Right lobe of liver (tissue), 6 donors: Measurements from ENCODE around the gene GIT2. TPM values are rescaled to one million over a fixed set of nuclear protein-coding genes. Genes with fewer than 3 reads are reported as not detected.
A peak's percentile ranks its signal among the peaks of the same experiment; 100 is the strongest.
"Not testable (repeated sequence)": the region's sequence is repeated elsewhere in the genome, so short reads cannot be mapped to it uniquely, and the experiment has no call there.

Experiments
- ATAC-seq, 4 donors: fragments of 200-7000 bp; cut with Tn5 transposase; one replicate each; pipeline ENCODE4 v1.9.1; 2020; ENCODE audit warnings: mild to moderate bottlenecking in 4 of 4, moderate library complexity in 4 of 4
- DNase-seq, 3 donors: peaks; one replicate each; pipeline ENCODE4 v3.0.0-alpha.2; 2020
- H3K27ac ChIP-seq, 3 donors: fragments of 200-600 bp; one replicate each; pipeline ENCODE4 v1.8.0; 2022
- H3K27me3 ChIP-seq, 2 donors: fragments of 200-600 bp; one replicate each; pipeline ENCODE4 v1.8.0; 2022
- H3K36me3 ChIP-seq, 4 donors: fragments of 200-600 bp; sonication (generic) in 1 of 4; one replicate each; pipeline versions ENCODE4 v1.5.1 to v1.8.0; 2017 to 2022; ENCODE audit warnings: control low read depth in 1 of 4
- H3K4me1 ChIP-seq, 4 donors: fragments of 200-600 bp; sonication (generic) in 1 of 4; one replicate each; pipeline versions ENCODE4 v1.5.1 to v1.8.0; 2017 to 2022; ENCODE audit warnings: control low read depth in 1 of 4
- H3K4me3 ChIP-seq, 3 donors: fragments of 200-600 bp; one replicate each; pipeline ENCODE4 v1.8.0; 2022
- H3K9me3 ChIP-seq, 4 donors: fragments of 200-600 bp; sonication (generic) in 1 of 4; one replicate each; pipeline versions ENCODE4 v1.5.1 to v1.8.0; 2017 to 2022; ENCODE audit warnings: control low read depth in 1 of 4
- POLR2A ChIP-seq: fragments of 450-650 bp; IDR thresholded peaks from one replicate; pipeline ENCODE4 v1.6.1; 2017; ENCODE audit warnings: antibody characterized with exemption, mild to moderate bottlenecking
- WGBS: methylation state at CpG from one replicate; pipeline ENCODE4 v1.1.6; 2018; ENCODE audit warnings: low coverage, low lambda C conversion rate; ENCODE audit not compliant: insufficient coverage; ENCODE audit errors: missing lambda C conversion rate; 5-methylcytosine and 5-hydroxymethylcytosine counted together
- intact Hi-C, 2 donors: fragments of 100-400 bp; cut with DNase I; formaldehyde crosslinking; loops; one replicate each; pipeline versions ENCODE4 v1.11.2 to v1.14.1; 2022
- total RNA-seq, 6 experiments: library from RNA; depleted of rRNA in 2 of 6; stranded (reverse); fragments of >200 nt in 2 of 6; fragmentation: NEBNext Ultra II Directional in 3 of 6; extraction: Animal tissue kit (Norgen Biotek cat#: 25700) in 3 of 6; gene quantifications; one replicate each; pipeline versions ENCODE4 v1.1.0 to v1.2.4, GENCODE V29; 2016 to 2023
- TF ChIP-seq, protein P1 (sequence below), 4 donors: fragments of 200-600 bp in 3 of 4; fragments of 450-650 bp in 1 of 4; IDR thresholded peaks; one replicate each; pipeline versions ENCODE4 v1.5.1 to v1.8.0; 2016 to 2022; ENCODE audit warnings: antibody characterized with exemption in 4 of 4, mild to moderate bottlenecking in 2 of 4
- donor health status: DM: no; HTN: yes; CAD: no.
- donor health status: DM: no; HTN: no; CAD: no.
- donor health status: DM: no; HTN: no; CAD: no.
- donor health status: DM: no; HTN: yes; CAD: no.
- donor health status: DM: no; HTN: yes; CAD: no.

The GIT2 gene
- total RNA-seq, 6 experiments from 2014 or later = 13.3 to 24.8 (median 16.8) TPM

DNA sequence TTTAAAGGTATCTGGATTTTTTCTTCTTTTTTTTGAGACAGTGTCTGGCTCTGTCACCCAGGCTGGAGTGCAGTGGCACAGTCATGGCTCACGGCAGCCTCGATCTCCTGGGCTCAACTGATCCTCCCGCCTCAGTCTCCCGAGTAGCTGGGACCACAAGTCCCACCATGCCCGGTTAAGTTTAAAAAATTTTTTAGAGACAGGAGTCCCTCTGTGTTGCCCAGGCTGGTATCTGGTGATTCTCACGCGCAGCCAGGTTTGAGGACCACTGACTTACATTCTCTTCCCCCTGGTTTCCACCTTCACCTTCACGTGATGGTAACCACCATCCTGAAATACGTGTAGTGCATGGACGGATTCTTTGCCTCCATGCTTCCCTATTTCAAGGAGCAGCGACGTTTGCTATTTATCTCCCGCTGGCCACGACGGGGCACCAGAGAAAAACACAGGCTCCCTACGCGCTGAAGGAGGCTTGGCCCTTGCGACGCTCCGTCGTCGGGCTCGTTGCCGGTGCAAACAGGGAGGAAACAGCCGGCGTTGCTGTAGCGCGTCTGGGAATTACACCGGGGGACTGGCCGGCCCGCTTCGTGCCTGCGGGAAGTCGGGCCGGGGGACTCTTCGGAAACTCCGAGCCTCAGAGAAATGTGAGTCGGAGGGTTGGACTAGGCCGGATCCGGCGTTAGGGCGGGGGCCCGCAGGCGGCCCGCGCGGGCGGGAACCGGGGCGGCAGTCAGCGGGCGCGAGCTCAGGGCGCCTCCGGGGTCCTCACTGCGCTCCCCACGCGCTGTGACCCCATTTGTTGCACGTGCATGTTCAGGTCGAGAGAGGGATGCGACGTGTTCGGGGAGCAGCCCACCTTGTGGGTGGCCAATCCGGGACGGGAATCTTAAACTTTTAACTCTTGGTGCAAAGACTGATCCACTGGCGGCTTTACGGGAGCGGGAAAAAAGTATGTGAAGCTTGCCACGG is 96.1 kb downstream of the GIT2 start, which contains the start of gene TCHP:
TSS of gene TCHP (plus strand) at position 492 of the 969 bp plus-strand sequence. CDS start 2,753 bp downstream, outside the sequence.
- peak; percentile 89 to 92 (median 91) for DNase-seq
- Histone ChIP-seq H3K27ac (peak within 1 kb of the TSS; percentile 41 to 72 (median 43)), H3K9me3 (no peaks in the 10 kb centered on the region), H3K27me3 (no peaks in the 10 kb centered on the region), H3K36me3 (peaks cover 2 to 23% (median 8%) of the 10 kb centered on the region in 4 donors), H3K4me3 (peak within 1 kb of the TSS; percentile 74 to 93 (median 84)), H3K4me1 (peaks cover 0 to 18% (median 6%) of the 10 kb centered on the region in 4 donors)
- peak; percentile 95 to 98 (median 98) for ATAC-seq
- intact Hi-C loops = no loop called here
- 2% methylated on average over 47 of the region's 69 CpGs for WGBS
- TF ChIP-seq POLR2A = peak; percentile 26
- TF ChIP-seq, protein P1, sequence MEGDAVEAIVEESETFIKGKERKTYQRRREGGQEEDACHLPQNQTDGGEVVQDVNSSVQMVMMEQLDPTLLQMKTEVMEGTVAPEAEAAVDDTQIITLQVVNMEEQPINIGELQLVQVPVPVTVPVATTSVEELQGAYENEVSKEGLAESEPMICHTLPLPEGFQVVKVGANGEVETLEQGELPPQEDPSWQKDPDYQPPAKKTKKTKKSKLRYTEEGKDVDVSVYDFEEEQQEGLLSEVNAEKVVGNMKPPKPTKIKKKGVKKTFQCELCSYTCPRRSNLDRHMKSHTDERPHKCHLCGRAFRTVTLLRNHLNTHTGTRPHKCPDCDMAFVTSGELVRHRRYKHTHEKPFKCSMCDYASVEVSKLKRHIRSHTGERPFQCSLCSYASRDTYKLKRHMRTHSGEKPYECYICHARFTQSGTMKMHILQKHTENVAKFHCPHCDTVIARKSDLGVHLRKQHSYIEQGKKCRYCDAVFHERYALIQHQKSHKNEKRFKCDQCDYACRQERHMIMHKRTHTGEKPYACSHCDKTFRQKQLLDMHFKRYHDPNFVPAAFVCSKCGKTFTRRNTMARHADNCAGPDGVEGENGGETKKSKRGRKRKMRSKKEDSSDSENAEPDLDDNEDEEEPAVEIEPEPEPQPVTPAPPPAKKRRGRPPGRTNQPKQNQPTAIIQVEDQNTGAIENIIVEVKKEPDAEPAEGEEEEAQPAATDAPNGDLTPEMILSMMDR (IDR thresholded peaks at IDR 0.05) = peak; percentile 19 to 53 (median 42)

DNA sequence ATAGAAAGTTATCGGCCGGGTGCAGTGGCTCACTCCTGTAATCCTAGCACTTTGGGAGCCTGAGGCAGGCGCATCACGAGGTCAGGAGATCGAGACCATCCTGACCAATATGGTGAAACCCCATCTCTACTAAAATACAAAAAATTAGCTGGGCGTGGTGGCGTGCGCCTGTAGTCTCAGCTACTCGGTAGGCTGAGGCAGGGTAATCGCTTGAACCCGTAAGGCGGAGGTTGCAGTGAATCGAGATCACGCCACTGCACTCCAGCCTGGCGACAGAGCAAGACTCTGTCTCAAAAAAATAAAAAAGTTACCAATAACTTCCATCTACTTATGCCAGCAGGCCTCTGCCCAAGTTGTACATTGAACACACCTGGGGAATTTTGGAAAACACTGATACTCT is 96.8 kb downstream of the GIT2 start:
- ATAC-seq, intact Hi-C loops, H3K4me3 ChIP-seq, DNase-seq, H3K9me3 ChIP-seq, H3K27me3 ChIP-seq: not testable (repeated sequence)
- H3K36me3 ChIP-seq = peaks cover 2 to 16% (median 8%) of the 10 kb centered on the region in 4 donors
- WGBS = 89% methylated on average over 15 of the region's 15 CpGs
- H3K27ac ChIP-seq = peak overlapping the region in 1 of 3 donors; percentile 43
- peaks cover 0 to 18% (median 6%) of the 10 kb centered on the region in 4 donors for H3K4me1 ChIP-seq

DNA sequence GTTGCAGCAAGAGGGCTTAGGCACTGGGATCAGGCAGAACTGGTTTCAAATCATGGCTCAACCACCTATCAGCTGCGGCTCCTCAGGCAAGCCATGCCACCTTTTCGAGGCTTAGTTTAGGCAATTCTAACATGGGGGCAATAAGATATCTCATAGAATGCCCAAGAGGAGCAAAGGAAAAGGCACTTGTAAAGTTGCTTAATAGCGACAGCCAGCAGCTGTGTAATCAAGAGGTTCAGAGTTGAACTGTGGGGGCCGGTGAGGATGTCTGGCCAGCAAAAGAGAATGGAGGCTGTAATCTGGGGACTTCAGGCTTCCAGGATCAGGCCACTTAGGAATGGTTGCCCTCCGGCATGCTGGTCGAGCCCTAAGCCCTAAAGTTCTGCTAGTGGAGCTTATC is 99.1 kb downstream of the GIT2 start:
- Histone ChIP-seq H3K4me1 (peaks cover 0 to 18% (median 6%) of the 10 kb centered on the region in 4 donors), H3K4me3 (no peak overlapping the region), H3K36me3 (no peaks in the 10 kb centered on the region), H3K27me3 (no peaks in the 10 kb centered on the region), H3K27ac (no peak overlapping the region), H3K9me3 (no peaks in the 10 kb centered on the region)
- intact Hi-C loops = no loop called here
- DNase-seq = no peak
- 63% methylated on average over 2 of the region's 6 CpGs for WGBS
- TF ChIP-seq, protein P1 (IDR thresholded peaks at IDR 0.05) = no peak
- TF ChIP-seq POLR2A = no peak
- no peak for ATAC-seq

DNA sequence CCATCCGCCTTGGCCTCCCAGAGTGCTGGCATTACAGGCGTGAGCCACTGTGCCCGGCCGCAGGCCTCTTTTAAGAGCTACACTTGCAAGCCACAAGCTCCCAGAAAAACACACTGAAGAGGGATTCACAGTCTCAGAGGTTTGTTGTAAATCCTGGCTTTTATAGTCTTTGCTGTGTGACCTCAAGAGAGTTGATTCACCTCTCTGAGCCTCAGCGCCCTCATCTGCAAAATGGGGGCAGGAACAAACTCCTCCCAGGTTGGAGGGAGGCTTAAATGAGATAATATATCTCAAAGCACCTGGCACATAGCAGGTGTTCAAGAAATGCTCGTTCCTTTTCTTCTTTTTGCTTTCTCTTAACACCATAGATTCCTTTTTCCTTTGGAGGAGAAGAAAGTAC is 100.0 kb downstream of the GIT2 start:
- Histone ChIP-seq H3K36me3 (no peaks in the 10 kb centered on the region), H3K27me3 (no peaks in the 10 kb centered on the region), H3K9me3 (no peaks in the 10 kb centered on the region), H3K27ac (no peak overlapping the region), H3K4me1 (peaks cover 0 to 12% (median 5%) of the 10 kb centered on the region in 4 donors), H3K4me3 (no peak overlapping the region)
- no peak for TF ChIP-seq POLR2A
- TF ChIP-seq, protein P1 (IDR thresholded peaks at IDR 0.05) = no peak
- ATAC-seq (no peak), DNase-seq (no peak)
- WGBS = 72% methylated on average over 2 of the region's 6 CpGs
- intact Hi-C loops = no loop called here

DNA sequence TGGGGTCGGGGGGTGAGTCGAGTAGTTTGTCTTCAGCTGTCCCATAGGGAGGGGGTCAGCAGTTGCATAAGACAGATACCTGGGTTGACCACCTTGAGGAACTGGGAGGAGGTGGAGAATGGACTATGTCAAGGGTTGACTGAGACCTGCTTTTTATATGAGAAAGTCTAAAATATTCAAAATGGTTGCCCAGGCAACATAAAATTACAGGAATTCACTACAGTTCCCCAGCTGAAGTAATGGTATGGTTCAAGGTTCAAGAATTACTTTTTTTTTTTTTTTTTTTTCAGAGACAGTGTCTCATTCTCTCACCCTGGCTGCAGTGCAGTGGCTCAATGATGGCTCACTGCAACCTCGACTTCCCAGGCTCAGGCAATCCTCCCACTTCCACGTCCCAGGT is 101.2 kb downstream of the GIT2 start:
- ATAC-seq = no peak
- Histone ChIP-seq H3K27me3 (no peaks in the 10 kb centered on the region), H3K27ac (no peak overlapping the region), H3K4me1 (peaks cover 0 to 6% (median 2%) of the 10 kb centered on the region in 4 donors), H3K9me3 (no peaks in the 10 kb centered on the region), H3K36me3 (no peaks in the 10 kb centered on the region), H3K4me3 (no peak overlapping the region)
- TF ChIP-seq, protein P1 (IDR thresholded peaks at IDR 0.05) = no peak
- no peak for TF ChIP-seq POLR2A
- WGBS = 50% methylated on average over 2 of the region's 4 CpGs
- intact Hi-C loops = no loop called here
- no peak for DNase-seq
